Activated T-helper 9 cell treated with anti-CD3 and anti-CD28 coated beads, Interleukin-2, amount 50 U/mL, for 16 hours (primary cell): ENCODE results near the gene ERC2.

Experiments
- DNase-seq: peaks from one replicate; pipeline ENCODE4 v3.0.0-alpha.2; 2020; ENCODE audit warnings: low read depth

ERC2 gene

DNA sequence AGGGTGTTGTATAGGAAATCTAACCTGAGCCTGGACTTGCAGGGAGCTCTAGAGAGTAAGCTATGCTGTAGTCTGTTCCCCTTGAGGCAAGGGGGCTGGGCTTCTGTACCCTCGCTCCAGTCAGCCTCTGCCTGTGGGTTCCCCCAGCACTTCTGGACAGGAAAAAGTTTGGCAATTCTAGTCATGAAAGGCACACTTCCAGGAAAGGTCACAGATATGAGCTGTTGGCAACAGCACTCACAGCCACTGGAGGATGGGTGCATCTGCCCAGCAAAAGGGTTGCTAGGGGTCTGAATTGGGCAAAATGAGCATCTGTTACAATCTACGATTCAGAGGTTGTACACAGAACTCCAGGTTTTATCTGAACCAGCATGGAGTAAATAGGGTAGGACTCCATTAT is 281.2 kb downstream of the ERC2 start:
- no peak for DNase-seq

GRCh38 chr3:56185827-56186226 is 282.4 kb downstream of the ERC2 start:
- no peak for DNase-seq

DNA sequence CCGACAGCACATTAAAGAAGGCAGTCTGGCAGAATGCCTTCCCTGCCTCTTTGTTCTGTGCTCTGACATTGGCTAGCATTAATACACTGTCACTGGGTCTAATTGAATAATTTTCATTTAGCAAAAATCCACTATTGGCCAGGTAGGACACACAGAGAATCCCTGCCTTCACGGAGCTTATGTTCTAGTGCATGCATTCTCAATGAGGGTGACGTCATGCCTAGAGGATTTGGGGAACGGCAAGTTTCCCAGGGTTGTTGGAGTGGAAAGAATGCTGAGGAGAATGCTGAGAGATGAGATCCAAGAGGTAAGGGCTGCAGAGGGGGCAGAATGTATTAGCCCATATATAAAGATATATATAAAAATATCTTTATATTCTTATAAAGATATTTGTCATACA is 284.7 kb downstream of the ERC2 start:
- no peak for DNase-seq

DNA sequence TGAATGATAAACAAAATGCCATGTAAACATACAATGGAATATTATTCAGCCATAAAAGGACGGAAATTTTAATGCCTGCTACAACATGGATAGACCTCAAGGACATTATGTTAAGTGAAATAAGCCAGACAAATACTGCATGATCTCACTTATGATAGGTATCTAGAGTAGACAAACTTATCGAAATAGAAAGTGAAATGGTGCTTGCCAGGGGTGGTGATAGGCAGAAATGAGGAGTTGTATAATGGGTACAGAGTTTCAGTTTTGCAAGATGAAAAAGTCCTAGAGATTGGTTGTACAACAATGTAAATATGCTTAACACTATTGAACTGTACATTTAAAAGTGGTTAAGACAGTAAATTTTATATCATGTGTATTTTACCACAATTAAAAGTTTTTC is 287.8 kb downstream of the ERC2 start:
- DNase-seq: no peak

DNA sequence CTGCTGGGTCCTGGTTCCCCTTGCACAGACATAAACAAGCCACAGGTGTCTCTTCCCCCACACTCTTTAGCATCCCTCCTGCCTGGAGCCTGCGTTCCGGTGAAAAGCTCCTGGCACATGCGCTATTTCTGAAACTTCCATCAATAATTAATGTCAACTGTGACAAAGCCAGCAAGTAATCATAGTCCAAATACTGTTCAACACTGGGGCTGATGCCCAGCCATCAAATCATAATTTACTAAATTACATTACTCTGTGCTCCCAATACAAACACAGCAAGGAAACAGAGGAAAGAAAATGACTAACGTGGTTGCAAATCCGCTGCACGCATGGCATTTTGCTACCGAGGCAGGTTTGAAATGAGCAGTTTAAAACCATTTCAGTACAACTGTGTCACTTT is 294.7 kb downstream of the ERC2 start:
- DNase-seq: no peak

DNA sequence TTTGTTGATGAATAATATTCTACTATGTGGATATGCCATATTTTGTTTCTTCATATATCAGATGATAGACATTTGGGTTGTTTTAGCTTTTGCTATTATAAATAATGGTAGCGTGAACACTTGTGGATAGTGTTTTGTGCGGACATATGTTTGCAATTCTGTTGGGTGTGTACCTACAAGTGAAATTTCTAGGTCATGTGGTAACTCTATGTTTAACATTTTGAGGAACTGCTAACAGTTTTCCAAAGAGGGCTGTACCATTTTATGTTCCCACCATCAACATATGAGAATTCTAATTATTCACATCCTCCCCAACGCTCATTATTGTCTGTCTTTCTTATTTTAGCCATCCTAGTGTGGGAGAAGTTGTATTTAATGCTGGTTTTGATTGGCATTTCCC is 303.8 kb downstream of the ERC2 start:
- no peak for DNase-seq

GRCh38 chr3:56157693-56158362 is 310.4 kb downstream of the ERC2 start:
- no peak for DNase-seq

DNA sequence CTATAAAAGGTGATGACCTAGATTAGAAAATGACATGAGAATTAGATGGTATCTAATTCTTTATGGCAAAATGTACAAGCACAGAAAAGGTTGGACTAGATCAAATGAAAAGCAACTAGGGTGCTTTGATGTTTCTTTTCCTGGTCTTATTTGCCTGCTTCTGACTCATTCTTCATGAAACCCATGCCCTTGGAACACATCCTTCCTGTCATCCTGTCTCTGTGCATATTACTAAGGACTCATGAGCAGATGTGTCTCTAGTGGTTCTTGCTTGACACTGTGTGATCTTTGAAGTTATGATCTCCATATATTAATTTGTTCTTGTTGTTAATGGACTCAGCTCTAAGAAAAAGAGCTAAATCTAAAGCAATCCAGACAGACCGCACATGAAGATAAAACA is 314.0 kb downstream of the ERC2 start:
- DNase-seq: no peak

- no peak for DNase-seq
Measured at GRCh38 chr3:56147354-56147753, 320.9 kb downstream of the ERC2 start.

GRCh38 chr3:56145410-56145809 is 322.9 kb downstream of the ERC2 start:
- DNase-seq: no peak

GRCh38 chr3:56144805-56145204 is 323.5 kb downstream of the ERC2 start:
- no peak for DNase-seq

DNA sequence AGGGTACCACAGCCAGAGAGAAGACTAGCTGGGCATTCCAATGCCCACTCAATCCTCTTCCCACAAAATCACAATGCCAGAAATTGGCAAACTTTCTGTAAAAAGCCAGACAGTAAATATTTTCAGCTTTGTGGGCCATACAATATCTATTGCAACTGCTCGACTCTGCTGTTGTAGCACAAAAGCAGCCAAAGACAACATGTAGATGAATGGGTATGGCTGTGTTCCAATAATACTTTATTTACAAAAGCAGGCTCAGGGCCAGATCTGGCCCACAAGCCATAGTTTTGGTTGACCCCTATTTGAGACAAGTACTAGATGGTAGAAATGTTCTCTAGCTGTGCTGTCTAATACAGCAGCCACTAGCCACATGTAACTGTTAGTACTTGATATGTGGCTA is 330.9 kb downstream of the ERC2 start:
- DNase-seq: no peak

GRCh38 chr3:56136514-56136913 is 331.8 kb downstream of the ERC2 start:
- no peak for DNase-seq

DNA sequence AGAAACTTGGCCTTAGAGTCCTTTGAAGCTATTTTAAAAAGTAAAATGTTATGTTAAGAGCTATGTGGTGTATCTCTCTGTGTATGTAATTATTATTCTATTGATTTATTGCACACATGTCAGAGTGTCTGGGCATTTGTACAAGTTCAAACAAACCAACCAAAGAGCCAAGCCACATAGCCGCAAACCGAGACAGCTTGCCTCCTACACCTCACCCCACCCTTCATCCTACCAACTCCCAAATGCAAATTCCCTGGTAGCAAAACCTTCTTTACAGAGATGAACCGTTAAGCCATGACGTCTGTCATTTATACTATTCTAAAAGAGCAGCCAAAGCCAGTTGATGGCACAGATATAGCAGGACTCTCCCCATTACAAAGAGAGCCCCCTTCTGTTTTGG is 332.3 kb downstream of the ERC2 start:
- no peak for DNase-seq

DNA sequence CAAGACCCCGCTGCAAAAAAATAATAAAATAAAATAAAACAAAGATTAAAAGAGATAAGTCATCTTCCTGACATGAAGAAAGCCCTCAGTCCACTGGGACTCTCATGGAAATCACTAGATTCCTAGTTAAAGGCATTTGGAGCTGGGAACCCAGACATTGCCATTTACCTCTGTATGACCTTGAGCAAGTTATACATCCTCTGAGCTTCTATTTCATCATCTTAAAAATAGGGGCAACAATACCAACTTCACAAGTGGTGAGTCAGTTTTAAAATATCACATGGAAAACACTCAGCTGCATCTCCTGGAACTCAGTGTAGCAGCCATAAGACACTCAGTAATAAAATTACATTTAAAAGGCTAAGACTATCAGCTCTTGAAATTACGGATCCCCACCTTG is 334.8 kb downstream of the ERC2 start:
- DNase-seq: no peak

- DNase-seq: no peak
Measured at GRCh38 chr3:56132762-56133161, 335.5 kb downstream of the ERC2 start.

GRCh38 chr3:56131974-56132590 is 336.2 kb downstream of the ERC2 start:
- DNase-seq: no peak

DNA sequence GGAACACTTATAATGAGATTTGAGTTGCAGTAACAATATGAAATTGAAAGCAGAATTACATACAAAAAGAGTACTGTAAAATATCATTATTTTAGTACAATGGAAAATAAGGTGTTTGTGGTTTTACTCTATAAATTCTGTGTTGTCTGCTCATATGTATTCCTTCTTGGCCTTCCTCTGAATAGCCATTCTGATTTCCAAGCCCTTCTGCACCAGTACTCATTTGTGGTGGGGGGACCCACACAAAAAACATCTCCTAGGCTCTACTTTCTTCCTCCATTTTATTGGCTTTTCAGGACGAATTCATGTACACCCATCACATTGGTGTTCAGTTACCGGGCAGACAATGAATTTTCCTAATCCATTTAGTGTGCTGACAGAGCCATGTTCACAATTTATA is 338.2 kb downstream of the ERC2 start:
- no peak for DNase-seq

DNA sequence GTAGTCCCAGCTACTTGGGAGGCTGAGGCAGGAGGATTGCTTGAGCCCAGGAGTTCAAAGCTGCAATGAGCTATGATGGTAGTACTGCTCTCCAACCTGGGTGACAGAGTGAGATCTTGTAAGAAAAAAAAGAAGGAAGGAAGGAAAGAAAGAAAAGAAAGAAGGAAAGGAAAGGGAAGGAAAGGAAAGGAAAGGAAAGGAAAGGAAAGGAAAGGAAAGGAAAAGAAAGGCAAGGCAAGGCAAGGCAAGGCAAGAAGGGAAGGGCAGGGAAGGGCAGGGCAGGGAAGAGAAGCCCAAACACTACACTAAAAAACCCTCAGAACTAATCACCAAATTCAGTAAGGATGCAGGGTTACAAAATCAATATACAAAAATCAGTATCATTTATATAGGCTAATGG is 341.6 kb downstream of the ERC2 start:
- no peak for DNase-seq

- DNase-seq: no peak
Measured at GRCh38 chr3:56125358-56126005, 342.8 kb downstream of the ERC2 start.

GRCh38 chr3:56124546-56124945 is 343.7 kb downstream of the ERC2 start:
- DNase-seq: no peak

DNA sequence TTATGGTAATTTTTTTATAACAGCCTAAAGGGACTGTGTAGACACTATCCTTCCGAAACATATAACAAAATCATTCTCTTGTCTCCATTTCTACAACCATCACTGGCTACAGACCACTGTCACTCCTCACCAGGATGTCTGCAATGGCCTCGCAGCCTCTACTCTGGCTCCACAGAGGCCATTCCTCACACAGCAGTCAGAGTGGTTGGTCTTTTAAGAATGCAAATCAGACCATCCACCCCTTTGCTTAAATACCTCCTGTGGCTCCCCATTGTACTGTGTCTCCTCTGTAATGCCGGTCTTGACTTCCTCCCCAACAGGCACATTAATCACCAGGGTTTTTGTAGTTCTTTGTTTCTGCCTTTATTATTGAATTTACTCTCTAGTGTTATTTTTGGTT is 344.8 kb downstream of the ERC2 start:
- no peak for DNase-seq

- no peak for DNase-seq
Measured at GRCh38 chr3:56122911-56123310, 345.4 kb downstream of the ERC2 start.

DNA sequence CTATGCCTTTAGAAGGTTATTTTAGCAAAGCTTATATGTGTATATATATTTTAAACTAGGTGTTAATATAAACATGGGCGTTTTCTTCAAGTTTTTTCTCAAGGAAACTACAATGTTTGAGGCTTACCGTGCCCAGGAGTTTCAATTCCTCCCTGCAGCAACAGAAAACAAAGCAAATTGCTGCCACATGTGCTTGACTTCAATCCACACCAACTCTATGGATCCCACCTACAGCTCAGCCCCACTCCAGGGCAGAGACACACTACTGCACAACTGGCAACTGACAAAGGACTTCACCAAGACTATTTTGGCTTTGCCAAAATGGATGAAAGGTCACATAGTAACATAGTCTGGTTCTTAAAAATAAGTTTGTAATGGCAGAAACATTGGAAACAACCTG is 346.6 kb downstream of the ERC2 start:
- DNase-seq: no peak
